GM21447 (cell line): ENCODE data around the gene RAC2.

Source experiments
- ATAC-seq: cut with Tn5 transposase; IDR thresholded peaks from one replicate; pipeline ENCODE4 v1.9.1; 2021; ENCODE audit not compliant: unreplicated experiment

The RAC2 gene

DNA sequence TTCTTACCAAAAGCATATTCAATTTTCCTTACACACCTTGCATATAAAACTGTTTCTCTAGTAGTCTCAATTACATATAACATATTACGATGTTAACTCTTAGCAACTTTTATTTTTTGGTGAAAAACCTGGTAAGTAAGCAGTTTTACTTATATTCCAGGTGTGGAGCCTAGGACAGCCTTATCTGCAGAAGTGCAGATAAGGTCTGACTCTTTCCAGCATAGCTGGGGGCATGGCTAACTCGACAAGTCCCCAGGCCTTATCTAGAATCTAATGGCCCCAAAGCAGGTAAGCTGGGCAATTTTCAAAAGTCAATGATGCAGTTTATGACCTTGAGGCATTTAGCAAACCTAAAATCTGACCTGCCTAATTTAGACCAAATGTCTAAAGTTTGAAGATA, 51.9 kb downstream of the RAC2 start:
- no peak for ATAC-seq

DNA sequence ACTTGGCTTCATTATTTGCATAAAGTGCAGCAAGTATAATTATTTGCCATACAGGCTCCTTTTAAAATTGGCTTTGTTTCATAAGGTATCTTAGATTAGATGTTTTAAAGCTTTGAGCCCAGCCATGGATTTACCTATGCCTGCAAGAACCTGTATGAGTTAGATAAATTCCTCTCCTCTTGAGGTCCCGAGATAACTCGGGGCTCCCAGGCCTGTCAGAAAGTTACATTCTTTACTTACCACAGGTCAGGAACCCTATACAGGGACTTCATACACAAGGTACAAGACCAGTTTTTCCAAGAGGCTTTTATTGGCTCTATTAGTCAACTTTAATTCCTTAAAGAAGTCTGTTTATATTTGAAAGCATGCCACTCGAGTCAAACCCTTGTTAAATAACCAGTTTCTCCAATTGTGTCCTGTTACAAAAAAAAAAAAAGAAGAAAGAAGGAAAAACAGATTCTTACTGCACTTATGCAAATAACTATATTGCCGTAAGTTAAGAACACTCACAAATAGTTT, 53.7 kb downstream of the RAC2 start:
- ATAC-seq, result no peak

DNA sequence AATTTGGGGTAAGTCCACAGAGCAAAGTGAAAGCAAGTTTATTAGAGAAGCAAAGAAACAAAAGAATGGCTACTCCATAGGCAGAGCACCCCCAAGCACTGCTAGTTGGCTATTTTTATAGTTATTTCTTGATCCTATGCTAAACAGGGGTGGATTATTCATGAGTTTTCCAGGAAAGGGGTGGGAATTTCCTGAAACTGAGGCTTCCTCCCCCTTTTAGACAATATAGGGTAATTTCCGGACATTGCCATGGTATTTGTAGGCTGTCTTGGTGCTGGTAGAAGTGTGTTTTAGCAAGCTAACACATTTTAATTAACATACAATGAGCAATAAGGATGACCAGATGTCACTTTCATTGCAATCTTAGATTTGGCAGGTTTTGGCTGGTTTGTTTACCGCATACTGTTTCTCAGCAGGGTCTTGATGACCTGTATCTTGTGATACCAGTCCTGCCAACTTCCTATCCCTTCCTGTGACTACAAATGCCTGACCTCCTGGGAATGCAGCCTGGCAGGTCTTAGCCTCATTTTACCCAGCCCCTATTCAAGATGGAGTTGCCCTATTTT, 55.1 kb downstream of the RAC2 start:
- ATAC-seq, result no peak

DNA sequence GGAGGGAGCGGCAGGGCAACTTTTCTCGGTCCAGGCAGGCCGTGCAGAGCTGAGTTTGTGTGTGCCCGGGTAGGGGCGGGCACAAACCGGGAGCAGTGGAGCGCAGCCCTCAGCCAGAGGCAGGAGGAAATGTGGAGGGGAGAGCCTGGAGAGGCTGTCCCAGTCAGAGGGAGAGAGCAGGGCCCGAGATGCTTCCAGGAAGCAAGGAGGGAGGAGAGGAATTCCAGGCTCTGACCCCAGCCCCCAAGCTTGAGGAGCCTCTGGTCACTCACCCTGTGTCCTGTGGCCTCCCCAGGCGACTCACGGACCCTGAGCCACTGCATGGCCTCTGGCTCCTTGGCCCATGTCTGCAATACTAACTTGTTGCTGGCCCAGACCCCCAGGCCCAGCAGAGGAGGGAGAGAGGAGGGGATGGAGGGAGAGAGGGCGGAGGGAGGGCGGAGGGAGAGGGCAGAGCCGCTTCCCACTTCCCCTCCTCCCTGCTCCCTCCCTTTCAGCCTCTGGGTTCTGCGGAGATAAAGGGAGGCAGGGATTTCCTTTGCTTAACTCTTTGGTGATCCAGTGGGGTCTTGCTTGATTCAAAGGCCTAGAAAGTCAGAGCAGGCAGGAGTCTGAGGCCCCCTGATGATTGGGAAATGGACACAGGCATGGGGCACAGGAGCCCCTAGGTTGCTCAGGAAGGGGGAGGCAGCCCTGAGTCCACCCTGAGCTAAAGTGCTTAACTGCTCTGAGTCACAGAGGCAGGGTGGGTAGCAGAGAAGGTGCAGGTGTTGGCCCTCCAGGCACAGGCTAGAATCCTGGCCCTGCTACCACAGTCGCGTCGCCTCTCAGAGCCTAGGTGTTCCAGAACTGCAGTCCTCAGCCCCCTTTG, 55.9 kb downstream of the RAC2 start, which contains the start of gene C1QTNF6:
Gene C1QTNF6, minus strand, starts transcription at position 357 of the 871 bp plus-strand sequence. Its CDS starts 34 bp downstream, at position 323.
- ATAC-seq, result no peak

DNA sequence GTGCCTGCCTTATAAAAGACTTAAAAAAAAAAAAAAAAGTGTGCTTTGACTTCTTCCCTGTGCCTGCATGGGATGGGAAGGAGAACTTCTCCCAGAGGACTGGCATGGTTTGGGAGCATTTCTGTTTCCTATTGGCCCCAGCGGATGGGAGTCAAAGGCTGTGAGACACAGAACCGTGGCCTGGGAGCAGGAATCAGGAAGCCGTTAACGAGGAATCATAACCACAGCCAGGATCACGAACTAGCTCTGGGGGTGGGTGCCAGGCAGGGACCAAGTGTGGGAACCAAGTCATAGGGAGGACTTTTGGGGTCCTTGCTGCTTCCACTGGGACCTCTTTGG, 56.5 kb downstream of the RAC2 start:
- no peak for ATAC-seq

DNA sequence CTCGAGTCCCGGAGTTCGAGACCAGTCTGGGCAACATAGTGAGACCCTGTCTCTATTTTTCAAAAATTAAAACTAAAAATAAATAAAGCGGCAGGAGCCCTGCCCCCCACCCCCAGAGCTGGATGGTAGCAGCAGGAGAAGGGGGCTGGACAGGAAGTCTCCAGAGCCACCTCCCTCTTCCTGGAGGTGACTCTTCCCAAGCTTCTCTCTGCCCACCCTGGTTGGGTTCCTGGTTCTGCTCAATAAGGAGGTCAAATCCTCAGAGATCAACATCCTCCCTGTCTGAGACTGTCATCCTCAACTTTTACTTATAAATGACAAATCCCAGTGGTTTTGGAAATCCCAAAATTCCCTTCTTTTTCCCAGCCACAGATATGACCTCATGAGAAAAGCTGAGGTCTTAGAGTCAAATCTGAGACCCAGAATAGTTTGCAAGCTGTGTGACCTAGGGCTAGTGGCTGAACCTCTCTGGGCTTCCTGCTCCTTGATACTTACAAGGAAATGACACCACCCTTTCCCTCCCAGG, 57.0 kb downstream of the RAC2 start:
- no peak for ATAC-seq

DNA sequence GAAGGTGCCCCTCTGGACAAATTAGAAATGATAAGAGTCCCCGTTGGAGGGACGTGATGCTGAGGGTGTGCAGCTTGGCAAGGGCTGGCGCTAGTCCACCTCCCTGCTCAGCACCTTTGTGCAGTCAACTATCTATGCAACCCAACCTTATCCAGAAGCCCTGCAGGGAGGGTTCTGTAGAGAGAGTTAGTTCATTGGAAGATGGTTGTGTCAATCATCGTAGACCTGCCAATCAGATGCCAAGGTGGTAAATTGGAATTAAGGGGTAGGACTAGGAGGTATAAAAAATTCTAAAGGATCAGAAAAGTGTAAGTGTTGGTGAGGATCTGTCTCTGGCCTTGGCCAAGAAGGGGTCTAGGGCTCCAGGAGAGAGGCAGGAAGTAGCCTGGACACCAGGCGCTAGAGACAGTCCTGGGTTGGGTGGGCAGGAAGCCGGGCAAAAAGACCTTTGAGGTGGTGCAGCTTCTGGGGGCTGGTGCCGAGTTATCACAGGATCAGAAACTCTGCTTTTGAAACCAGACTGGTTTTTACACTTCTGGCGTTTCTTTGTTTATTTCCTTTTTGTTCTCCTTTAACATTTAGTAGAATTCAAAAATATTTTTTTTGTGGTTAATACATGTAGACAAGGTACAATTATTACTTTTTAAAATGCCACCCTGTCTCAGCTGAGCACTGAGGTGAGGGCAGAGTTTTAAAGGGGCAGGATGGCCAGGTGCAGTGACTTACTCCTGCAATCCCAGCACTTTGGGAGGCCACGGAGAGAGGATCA, 57.7 kb downstream of the RAC2 start:
- ATAC-seq, result no peak

DNA sequence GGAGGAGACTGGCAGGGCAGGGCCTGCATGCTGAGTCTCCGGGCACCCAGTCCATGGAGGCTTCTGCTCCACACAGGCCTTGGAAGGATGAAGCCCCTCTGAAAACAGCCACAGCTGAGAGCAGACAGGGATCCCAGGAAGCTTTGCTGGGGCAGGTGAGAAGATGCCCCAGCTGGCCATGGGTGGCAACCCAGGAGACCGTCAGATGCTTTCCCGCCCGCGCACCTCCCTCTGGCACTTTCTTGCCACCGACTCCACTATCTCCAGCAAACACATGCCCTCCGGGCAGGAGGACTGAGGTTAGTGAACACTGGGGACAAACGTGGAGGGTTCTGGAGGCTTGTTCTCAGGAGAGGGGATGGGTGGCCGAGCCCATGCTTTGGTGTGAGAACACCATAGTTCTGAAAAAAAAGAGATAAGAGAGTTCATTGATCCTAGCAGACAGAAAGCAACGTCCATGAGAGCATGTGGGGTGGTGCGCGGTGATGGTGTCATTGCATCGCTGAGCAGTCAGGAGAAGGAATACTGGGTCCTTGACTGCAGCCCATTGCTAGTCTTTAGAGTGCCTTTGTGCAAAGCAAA, 58.3 kb downstream of the RAC2 start:
- ATAC-seq, result no peak

DNA sequence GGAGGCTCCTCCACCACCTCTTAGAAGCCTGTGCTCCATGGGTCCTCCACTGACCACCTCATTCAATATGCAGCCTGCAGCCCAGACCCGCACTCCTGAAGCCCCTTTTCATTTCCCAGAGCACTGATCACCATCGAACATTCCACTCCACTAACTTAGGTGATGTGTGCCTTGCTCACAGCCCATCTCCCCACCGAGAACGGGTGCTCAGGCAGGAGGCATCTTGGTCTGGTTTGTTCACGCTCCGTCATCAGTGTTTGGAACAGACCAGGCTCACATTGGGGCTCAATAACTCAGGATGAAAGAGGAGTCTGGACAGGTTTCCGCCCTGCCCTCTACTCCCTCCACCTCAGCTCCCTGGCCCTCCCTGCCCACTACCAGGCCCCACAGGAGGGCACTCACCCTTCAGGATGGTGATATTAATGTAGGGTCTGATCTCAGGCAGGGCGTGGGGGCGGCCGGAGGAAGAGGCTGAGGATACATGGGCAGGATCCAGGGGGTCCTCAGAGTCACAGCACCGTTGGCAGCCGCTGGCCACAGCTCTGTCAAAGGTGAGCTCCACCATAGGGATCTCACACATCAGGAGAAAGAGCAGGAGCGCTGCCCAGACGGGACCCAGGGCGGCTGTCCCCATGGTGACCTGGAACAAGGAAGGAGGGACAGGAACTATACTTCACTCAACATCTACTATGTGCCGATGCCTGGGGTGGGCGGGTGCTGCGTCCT, 59.1 kb downstream of the RAC2 start:
- no peak for ATAC-seq

DNA sequence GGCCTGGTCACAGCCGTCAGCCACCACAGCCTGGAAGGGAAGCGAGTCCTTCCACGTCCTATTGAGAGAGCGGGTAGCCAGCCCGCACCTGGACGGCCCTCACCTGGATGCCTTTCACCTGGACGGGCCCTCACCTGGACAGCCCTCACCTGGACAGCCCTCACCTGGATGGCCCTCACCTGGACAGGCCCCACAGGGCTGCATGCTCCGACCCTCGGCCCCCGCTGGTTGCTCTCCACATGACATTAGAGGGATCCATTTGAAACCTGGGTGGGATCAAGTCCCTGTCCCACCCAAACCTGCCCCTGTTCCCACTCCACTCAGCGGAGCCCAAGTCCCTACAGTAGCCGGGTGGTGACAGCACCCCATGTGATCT, 59.7 kb downstream of the RAC2 start:
- ATAC-seq, result no peak

DNA sequence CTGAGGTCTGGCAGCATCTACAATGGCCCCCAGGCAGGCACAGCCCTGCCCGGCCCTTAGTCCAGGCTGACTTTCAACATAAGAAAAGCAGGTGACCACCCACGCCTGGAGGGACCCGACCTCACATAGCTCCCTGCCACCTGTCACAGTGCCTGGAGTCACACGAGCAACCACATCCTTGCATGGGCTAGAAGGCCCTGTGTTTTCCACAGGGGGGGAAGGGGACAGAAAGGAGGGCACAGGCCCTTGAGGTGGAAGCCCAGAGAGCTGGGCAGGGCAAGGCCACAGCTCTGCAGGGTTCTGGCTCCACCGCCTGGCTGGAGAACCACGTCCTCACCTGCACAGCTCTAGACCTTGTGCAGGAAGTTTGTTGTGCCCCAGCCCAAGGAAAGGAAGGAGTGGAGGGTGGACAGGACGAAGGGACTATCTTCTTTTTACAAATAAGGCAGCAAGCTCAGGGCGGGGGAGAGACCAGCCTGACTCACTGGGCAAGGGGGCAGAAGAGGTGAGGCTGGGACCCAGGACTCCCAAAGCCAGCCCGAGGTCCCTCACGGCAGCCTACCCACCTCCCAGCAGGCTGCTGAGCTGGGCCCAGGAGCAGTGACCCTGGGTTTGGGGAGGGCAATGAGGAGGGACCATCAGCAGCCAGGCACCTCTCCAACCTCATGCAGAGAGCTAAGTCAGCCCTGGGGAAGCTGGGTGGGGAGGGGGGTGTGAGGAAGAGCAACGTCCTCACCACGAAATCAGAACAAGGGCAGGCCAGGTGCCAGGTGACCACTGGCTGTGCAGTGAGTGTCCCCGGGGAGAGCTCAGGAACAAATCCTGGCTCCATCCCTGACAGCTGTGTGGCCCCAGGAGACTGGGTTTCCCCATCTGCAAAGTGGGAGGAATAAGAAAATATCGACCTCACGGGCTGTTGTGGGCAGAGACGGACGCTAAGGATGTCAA, 60.4 kb downstream of the RAC2 start:
- ATAC-seq, result no peak

DNA sequence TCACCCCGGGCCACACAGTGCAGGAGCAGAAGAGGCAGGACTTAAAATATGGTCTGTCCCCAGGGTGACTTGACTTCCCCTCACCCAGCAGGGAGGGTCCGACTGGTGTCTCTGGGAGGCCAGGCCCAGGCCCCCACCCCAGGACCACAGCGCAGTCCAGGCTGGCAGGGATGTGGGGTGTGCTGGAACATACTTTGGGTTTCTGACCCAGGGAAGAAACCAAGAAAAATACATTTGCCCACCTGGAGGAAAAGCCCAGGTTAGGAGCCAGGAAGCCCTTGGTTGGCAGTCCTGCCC, 61.2 kb downstream of the RAC2 start:
- ATAC-seq, result no peak

DNA sequence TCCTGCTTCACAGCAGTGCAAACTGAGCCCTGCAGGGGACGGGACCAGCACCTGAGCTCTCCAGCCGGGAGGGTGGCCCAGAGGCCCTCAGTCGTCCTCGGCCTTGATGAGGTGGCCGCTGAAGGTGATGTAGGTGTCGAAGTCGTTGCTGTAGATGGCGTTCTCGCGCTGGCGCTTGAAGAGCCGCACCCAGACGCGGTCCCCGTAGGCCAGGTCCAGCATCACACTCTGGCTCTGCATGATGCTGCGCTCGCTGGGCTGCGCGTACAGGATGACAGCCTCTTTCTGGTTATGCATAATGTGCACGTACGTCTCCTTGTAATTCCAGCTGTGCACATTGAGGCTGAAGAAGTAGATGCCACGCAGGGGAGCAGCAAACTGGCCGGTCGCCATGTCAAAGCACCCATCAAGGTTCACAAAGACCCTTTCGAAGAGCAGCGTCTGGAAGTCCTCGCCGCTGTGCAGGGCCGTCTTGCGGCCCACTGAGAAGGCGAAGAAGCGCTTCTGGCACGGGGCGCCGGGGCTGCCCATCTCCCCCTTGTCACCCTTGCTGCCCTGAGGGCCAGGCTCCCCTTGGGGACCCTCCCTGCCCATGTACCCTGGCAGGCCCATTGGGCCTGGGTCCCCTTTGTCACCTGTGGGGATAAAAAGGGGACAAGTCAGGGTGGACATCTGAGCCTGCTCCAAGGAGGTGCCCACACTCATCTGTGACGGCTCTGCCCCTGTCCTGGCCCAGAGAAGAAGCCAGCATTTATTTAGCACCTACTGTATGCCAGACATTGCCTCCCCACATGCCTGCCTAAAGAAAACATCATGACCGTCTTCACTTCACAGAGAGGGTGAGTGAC, 61.7 kb downstream of the RAC2 start:
- no peak for ATAC-seq

DNA sequence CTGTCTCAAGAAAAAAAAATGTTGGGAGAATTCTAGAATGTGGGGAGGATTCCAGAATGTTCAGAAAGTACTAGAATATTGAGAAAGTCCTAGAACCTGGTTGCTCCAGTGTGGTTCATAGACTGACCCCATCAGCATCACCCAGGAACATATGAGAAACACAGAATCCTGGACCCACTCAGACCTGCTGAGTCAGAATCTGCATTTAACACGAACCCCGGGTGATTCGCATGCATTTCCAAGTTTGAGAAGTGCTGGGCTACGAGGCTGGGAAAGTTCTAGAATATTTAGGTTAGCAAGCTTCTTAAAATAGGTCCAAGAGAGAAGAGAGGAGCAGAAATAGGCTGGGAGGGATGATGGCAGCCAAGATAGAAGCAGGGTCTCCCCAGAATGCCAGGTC, 62.4 kb downstream of the RAC2 start:
- no peak for ATAC-seq

DNA sequence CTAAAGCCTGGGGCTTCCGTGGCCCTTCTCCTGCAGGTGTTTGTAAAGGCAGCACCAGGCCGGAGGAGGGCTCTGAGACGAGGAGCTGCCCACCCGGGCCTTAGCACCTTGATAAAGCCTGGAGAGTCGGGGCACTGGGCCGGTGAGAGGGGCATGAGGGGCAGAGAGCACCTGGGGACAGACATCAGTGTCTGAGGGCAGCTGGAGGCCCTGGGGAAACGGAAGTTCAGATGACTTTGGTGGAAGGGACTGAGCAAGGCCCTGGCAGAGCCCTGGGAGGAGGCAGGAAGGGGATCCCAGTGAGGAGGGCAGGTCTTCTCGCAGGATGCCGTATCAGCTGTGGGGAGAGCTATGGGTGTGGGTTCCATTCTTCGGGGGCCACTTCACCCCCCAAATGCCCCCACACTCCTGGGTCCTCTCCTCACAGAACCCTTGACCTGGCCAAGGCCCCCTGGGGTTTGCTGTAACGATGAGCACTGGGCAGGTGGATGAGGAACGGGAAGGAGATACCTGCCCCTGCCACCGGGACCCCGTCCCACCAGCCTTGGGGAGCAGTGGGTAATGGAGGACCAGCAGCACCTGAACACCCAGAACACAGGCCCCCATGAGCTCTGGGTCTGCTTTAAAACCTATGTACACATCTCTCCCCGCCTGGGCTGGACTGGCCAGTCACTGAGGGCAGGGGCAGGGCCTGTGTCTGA, 63.4 kb downstream of the RAC2 start:
- ATAC-seq, result no peak

DNA sequence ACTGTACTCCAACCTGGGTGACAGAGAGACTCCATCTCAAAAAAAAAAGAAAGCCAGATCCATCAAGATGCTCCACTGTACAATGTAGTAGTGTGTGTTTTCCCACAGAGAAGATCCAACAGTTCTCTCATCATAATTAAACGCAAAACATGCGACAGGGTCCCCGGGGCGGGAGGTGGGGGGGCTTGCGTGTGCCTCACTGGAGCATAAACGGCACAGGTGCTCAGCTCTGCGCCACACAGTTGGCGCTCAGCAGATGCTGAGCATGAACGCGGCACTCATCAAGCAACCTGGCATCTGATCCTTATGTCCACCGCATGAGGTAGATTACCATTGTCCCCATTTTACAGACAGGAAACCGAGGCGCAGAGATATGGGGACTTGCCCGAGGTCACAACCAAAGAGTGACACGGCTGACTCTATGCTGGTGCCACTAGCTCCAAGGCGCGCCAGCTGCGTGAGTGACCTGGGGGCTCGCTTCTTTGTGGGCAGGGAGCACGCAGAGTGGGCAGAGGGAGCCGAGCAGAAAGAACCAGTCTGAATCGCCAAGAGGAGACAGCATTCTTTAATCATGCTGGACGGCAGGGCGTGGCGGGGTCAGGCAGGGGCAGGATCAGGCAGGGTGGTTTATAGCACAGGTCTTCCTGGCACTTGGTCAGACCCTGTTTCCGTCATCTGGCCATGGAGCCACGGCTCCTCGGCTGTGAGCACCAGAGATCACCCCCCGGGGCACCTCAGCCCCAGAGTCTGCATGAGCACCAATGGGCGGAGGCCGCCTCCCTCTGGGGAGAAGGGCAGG, 64.2 kb downstream of the RAC2 start:
- ATAC-seq, result no peak

DNA sequence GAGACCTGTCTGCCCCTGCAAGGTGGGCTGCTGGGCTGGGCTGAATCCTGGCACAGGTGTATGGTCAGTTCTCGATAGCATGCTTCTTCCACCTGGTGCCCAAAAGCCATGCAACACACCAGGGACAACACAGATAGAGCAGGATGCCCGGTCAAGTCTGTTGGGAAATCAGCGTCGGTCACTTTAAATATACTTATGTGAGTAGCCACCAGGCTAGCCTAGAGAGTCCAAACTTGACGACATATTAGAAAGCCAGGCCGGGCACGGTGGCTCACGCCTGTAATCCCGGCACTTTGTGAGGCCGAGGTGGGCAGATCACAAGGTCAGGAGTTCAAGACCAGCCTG, 65.0 kb downstream of the RAC2 start:
- no peak for ATAC-seq
